K562 (cell line): ENCODE data around the gene PRSS27. TPM values are rescaled to one million over a fixed set of nuclear protein-coding genes. Genes with fewer than 3 reads are reported as not detected.

ENCODE experiments used
- ATAC-seq: fragments of 200-7000 bp; cut with Tn5 transposase; 3 replicates; pipeline ENCODE4 v1.9.1; 2020; ENCODE audit warnings: moderate library complexity
- BruUV-seq: library from RNA; stranded (reverse); fragments of 400-500 nt; replicated peaks from 2 replicates; lab custom pipeline; 2021; lab: Mats Ljungman, UMichigan
- CTCF ChIA-PET: fragments of 300-600 bp; formaldehyde crosslinking; extraction: SDS; loops from one replicate; lab custom pipeline; 2021; ENCODE audit warnings: low intra/inter-chr PET ratio; lab: Yijun Ruan, JAX
- POLR2A ChIA-PET: fragments of 300-600, 350-650 bp; sonication (Branson Sonifier 250); formaldehyde crosslinking; extraction: SDS; loops from one replicate; lab custom pipeline; 2021; ENCODE audit warnings: antibody characterized with exemption, inconsistent platforms; lab: Yijun Ruan, JAX
- DNase-seq, 4 experiments: peaks; one replicate each; pipeline versions ENCODE4 v3.0.0 to v3.0.0-alpha.2; 2011 to 2018; ENCODE audit warnings: low spot score in 3 of 4, mixed read lengths in 3 of 4; ENCODE audit errors: extremely low read depth in 1 of 4
- FAIRE-seq: peaks from 2 replicates; lab custom pipeline; 2011; peaks lifted over from hg19 to GRCh38; lab: Jason Lieb, UNC
- H2AFZ ChIP-seq: 2 replicates; pipeline ENCODE4 v1.6.0; 2011; ENCODE audit warnings: low read depth, low read length, control low read depth, inconsistent platforms
- H3K27ac ChIP-seq: fragments of 200-600 bp; 3 replicates; pipeline ENCODE4 v1.8.0; 2011; ENCODE audit warnings: low read depth, mild to moderate bottlenecking, control low read depth, inconsistent platforms, low read length, moderate library complexity, mixed read lengths; ENCODE audit errors: extremely low read depth
- H3K27me3 ChIP-seq, 2 experiments: fragments of 300-600 bp in 1 of 2; 2 replicates in 1 of 2; 3 replicates in 1 of 2; pipeline versions ENCODE4 v1.6.0 to v1.8.0; 2011; ENCODE audit warnings: inconsistent platforms in 2 of 2, low read length in 2 of 2, mild to moderate bottlenecking in 1 of 2, mixed read lengths in 1 of 2, moderate library complexity in 1 of 2; ENCODE audit not compliant: control insufficient read depth in 2 of 2, insufficient read depth in 2 of 2
- H3K36me3 ChIP-seq: fragments of 300-600 bp; 3 replicates; pipeline ENCODE4 v1.8.0; 2011; ENCODE audit warnings: mild to moderate bottlenecking, low read length, inconsistent platforms; ENCODE audit not compliant: control insufficient read depth, insufficient read depth
- H3K4me1 ChIP-seq, 2 experiments: fragments of 200-600 bp in 1 of 2; replicated peaks in 1 of 2; 2 replicates in 1 of 2; 3 replicates in 1 of 2; pipeline versions ENCODE4 v1.5.1 to v1.8.0; 2011; ENCODE audit warnings: inconsistent platforms in 2 of 2, low read length in 2 of 2, mild to moderate bottlenecking in 1 of 2, mixed read lengths in 1 of 2, moderate library complexity in 1 of 2; ENCODE audit not compliant: control insufficient read depth in 2 of 2, insufficient read depth in 2 of 2
- H3K4me2 ChIP-seq: 2 replicates; pipeline ENCODE4 v1.6.1; 2011; ENCODE audit warnings: low read length, control low read depth, inconsistent platforms, mixed read lengths; ENCODE audit not compliant: insufficient read depth
- H3K4me3 ChIP-seq: fragments of 200-600 bp; sonication (generic), shearing (Covaris generic); 2 replicates; pipeline ENCODE4 v1.5.1; 2016; ENCODE audit warnings: control low read depth, inconsistent platforms
- H3K79me2 ChIP-seq: fragments of 200-600 bp; 3 replicates; pipeline ENCODE4 v1.8.0; 2011; ENCODE audit warnings: low read length, inconsistent platforms; ENCODE audit not compliant: control insufficient read depth, insufficient read depth
- H3K9ac ChIP-seq, 2 experiments: 2 replicates each; pipeline versions ENCODE4 v1.6.0 to v1.6.1; 2011; ENCODE audit warnings: low read depth in 2 of 2, low read length in 2 of 2, control low read depth in 1 of 2, inconsistent platforms in 1 of 2, mild to moderate bottlenecking in 1 of 2, mixed read lengths in 1 of 2; ENCODE audit not compliant: insufficient read depth in 1 of 2
- H3K9me1 ChIP-seq: one replicate; pipeline ENCODE4 v1.6.0; 2011; ENCODE audit warnings: inconsistent platforms, mild to moderate bottlenecking, low read length, moderate library complexity; ENCODE audit not compliant: control insufficient read depth, insufficient read depth
- H3K9me3 ChIP-seq: replicated peaks from 2 replicates; pipeline ENCODE4 v1.5.1; 2011; ENCODE audit warnings: low read depth, low read length, inconsistent platforms; ENCODE audit not compliant: control insufficient read depth, insufficient read depth
- H4K20me1 ChIP-seq: replicated peaks from 2 replicates; pipeline ENCODE4 v1.6.1; 2011; ENCODE audit warnings: low read length, inconsistent platforms, mixed read lengths; ENCODE audit not compliant: control insufficient read depth, insufficient read depth
- ERF ChIP-seq: fragments of 450-650 bp; formaldehyde crosslinking; IDR thresholded peaks from 2 replicates; pipeline ENCODE4 v1.4.0; 2020; ENCODE audit warnings: mild to moderate bottlenecking, mixed read lengths
- FOS ChIP-seq: IDR thresholded peaks from 3 replicates; pipeline ENCODE4 v1.6.1; 2011; ENCODE audit not compliant: insufficient read length; ENCODE audit errors: extremely low read depth
- GABPA ChIP-seq: fragments of 200-800 bp; sonication (Bioruptor generic); conservative IDR thresholded peaks from 2 replicates; pipeline ENCODE4 v1.6.1; 2016; ENCODE audit warnings: low read depth, missing genetic modification characterization, missing compliant biosample characterization
- NFE2L1 ChIP-seq: fragments of 450-650 bp; IDR thresholded peaks from 2 replicates; pipeline ENCODE4 v1.6.1; 2016; ENCODE audit warnings: missing genetic modification characterization, low read depth, mild to moderate bottlenecking, missing compliant biosample characterization, moderate library complexity, borderline replicate concordance
- POLR2G ChIP-seq: fragments of 200-400 bp; formaldehyde crosslinking; IDR thresholded peaks from 2 replicates; pipeline ENCODE4 v1.6.1; 2017; ENCODE audit warnings: low read depth, mild to moderate bottlenecking, antibody characterized with exemption, low read length, moderate library complexity
- RBFOX2 ChIP-seq: fragments of 200-400 bp; formaldehyde crosslinking; IDR thresholded peaks from 2 replicates; pipeline ENCODE4 v1.6.1; 2017; ENCODE audit warnings: low read depth, mild to moderate bottlenecking, low read length, moderate library complexity
- RNF2 ChIP-seq: sonication (generic); IDR thresholded peaks from 2 replicates; pipeline ENCODE4 v1.6.1; 2016
- TARDBP ChIP-seq: fragments of 450-650 bp; IDR thresholded peaks from 2 replicates; pipeline ENCODE4 v1.6.1; 2016
- TOE1 ChIP-seq, 2 experiments: fragments of 450-650 bp in 1 of 2; sonication (generic) in 1 of 2; formaldehyde crosslinking in 1 of 2; IDR thresholded peaks; 2 replicates each; pipeline versions ENCODE4 v1.7.1 to v1.8.0; 2016 to 2022; ENCODE audit warnings: borderline replicate concordance in 2 of 2, mild to moderate bottlenecking in 2 of 2, antibody characterized with exemption in 1 of 2, inconsistent platforms in 1 of 2, low read depth in 1 of 2, missing genetic modification reagents in 1 of 2, moderate library complexity in 1 of 2
- U2AF2 ChIP-seq: fragments of 200-400 bp; formaldehyde crosslinking; optimal IDR thresholded peaks from 2 replicates; pipeline ENCODE3; 2017; ENCODE audit warnings: low read depth, mild to moderate bottlenecking, low read length
- ZFP30 ChIP-seq: fragments of 250-450 bp; sonication (Bioruptor Pico); IDR thresholded peaks from 2 replicates; pipeline ENCODE4 v1.8.0; 2022; ENCODE audit warnings: moderate library complexity, mild to moderate bottlenecking, inconsistent platforms, borderline replicate concordance
- ZNF12 ChIP-seq: sonication (generic); formaldehyde crosslinking; IDR thresholded peaks from 2 replicates; pipeline ENCODE4 v1.4.0; 2020; ENCODE audit warnings: mild to moderate bottlenecking, missing genetic modification reagents
- WGBS: fragments of 100-300 bp; shearing (Covaris generic); methylation state at CpG from one replicate; pipeline ENCODE4 v1.1.6; 2016; ENCODE audit warnings: low coverage, mixed read lengths; ENCODE audit not compliant: insufficient coverage; ENCODE audit errors: missing lambda C conversion rate; 5-methylcytosine and 5-hydroxymethylcytosine counted together
- in situ Hi-C: fragments of 300-500 bp; cut with MboI; formaldehyde crosslinking; loops from 4 replicates; pipeline ENCODE4 v1.15.0; 2018; ENCODE audit warnings: inconsistent platforms, mixed read lengths
- intact Hi-C: fragments of 100-400 bp; cut with micrococcal nuclease; formaldehyde crosslinking; loops from 2 replicates; pipeline ENCODE4 v1.14.2; 2022
- polyA plus RNA-seq, 8 experiments: library from polyadenylated mRNA; depleted of rRNA in 4 of 8; stranded (reverse) in 5 of 8; unstranded in 3 of 8; fragments of >200 nt; fragmentation: Nextera tagmentation in 2 of 8; fragmentation: Illumina TruSeq in 1 of 8; extraction: Ambion mirVana in 2 of 8; extraction: Trizol in 1 of 8; gene quantifications; 2 replicates each; pipeline versions ENCODE4 v1.2.1 to v1.2.3, GENCODE V29; 2011 to 2014; ENCODE audit warnings: inconsistent platforms in 1 of 8, missing spikeins in 1 of 8
- total RNA-seq, 7 experiments: library from RNA; depleted of rRNA in 6 of 7; stranded (reverse); fragments of >200 nt in 6 of 7; fragmentation: Illumina TruSeq in 2 of 7; extraction: Trizol in 2 of 7; gene quantifications; 2 replicates each; pipeline versions ENCODE4 v1.2.1 to v1.2.3, GENCODE V29; 2011 to 2021; ENCODE audit warnings: low replicate concordance in 1 of 7
- TF ChIP-seq, protein P1 (sequence below): fragments of 250-450 bp; sonication (Bioruptor Pico); IDR thresholded peaks from 2 replicates; pipeline ENCODE4 v1.4.0; 2020; ENCODE audit warnings: mild to moderate bottlenecking, moderate library complexity
- TF ChIP-seq, protein P2 (sequence below): fragments of 250-450 bp; sonication (Bioruptor Pico); IDR thresholded peaks from 2 replicates; pipeline ENCODE4 v1.8.0; 2021; ENCODE audit warnings: borderline replicate concordance, mild to moderate bottlenecking, moderate library complexity; ENCODE audit not compliant: poor library complexity, severe bottlenecking

Gene PRSS27
- total and polyA plus RNA-seq, 9 of the 15 experiments (the other 6 are each of a cell fraction or from before 2014, with no cell fraction given): 0.09 to 0.20 (median 0.17) TPM; not detected in 5

DNA sequence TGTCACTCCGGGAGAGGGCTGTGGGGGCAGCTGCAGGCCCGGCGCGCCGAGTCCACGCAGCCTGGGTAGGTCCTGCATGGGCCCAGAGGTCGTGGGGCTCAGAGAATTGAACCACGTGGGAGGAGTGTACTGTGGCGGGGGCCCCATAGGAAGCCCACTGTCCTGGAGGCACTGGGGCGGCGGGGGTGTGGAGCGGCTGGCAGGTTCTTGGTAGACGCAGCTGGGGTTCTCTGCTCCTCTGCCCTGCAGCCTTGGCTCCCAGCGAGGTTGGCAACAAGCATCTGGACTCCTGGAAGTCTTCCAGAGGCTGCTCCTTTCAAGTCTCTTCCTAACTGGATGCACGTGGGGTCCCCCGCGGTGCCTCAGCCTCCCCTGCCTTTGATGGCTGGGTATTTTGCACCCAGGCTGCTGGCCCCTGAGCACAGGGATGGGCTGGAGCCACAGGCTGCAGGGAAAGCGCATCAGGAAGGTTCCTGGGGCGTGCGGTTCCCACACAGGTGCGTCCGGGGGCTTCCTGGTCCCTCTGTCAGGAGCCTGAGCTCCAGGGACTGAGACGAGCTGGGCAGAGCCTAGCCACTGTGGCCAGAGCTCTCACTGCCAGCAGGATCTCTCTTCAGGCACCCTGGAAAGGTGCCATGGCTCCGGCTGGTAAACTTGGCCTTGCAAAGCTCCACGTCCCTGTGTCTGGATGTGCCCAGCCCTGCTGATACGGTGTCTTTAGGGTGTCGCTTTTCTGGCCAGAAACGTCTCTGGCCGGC, 28.4 kb downstream of the PRSS27 start:
- Histone ChIP-seq H3K4me2 (no peak overlapping the region), H3K9me3 (no peaks in the 10 kb centered on the region), H2AFZ (no peak overlapping the region), H3K9me1 (peaks cover 4% of the 10 kb centered on the region), H3K36me3 (peaks cover 28% of the 10 kb centered on the region; the same call in 2 of the 3 replicates), H3K27ac (no peak overlapping the region), H3K9ac (peak overlapping the region in 1 of 2 experiments; percentile 43; a peak in 1 of 4 replicates), H3K79me2 (peaks cover 13% of the 10 kb centered on the region), H3K4me3 (no peak overlapping the region), H3K27me3 (no peaks in the 10 kb centered on the region), H4K20me1 (peaks cover 21% of the 10 kb centered on the region), H3K4me1 (peaks cover 5 to 46% of the 10 kb centered on the region in 2 experiments)
- no peak for TF ChIP-seq ZNF12
- TF ChIP-seq FOS: no peak
- TF ChIP-seq POLR2G: 0 out of 2 replicates have a peak, but pooled peaks have one; percentile 27
- TF ChIP-seq NFE2L1 (tag): no peak
- no peak for TF ChIP-seq ERF (CRISPR knock-in tag)
- peak; percentile 19; the same call in 1 of the 2 replicates for TF ChIP-seq RBFOX2
- TF ChIP-seq ZFP30: no peak
- TF ChIP-seq GABPA (tag): no peak
- TF ChIP-seq TOE1 (IDR thresholded peaks at IDR 0.05; ENCODE audit: borderline replicate concordance): no peak
- no peak for TF ChIP-seq TOE1 (CRISPR knock-in tag; IDR thresholded peaks at IDR 0.05; ENCODE audit: borderline replicate concordance, low read depth)
- TF ChIP-seq, protein P1, sequence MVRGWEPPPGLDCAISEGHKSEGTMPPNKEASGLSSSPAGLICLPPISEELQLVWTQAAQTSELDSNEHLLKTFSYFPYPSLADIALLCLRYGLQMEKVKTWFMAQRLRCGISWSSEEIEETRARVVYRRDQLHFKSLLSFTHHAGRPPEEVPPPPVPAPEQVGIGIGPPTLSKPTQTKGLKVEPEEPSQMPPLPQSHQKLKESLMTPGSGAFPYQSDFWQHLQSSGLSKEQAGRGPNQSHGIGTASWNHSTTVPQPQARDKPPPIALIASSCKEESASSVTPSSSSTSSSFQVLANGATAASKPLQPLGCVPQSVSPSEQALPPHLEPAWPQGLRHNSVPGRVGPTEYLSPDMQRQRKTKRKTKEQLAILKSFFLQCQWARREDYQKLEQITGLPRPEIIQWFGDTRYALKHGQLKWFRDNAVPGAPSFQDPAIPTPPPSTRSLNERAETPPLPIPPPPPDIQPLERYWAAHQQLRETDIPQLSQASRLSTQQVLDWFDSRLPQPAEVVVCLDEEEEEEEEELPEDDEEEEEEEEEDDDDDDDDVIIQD (CRISPR knock-in tag): no peak
- TF ChIP-seq, protein P2, sequence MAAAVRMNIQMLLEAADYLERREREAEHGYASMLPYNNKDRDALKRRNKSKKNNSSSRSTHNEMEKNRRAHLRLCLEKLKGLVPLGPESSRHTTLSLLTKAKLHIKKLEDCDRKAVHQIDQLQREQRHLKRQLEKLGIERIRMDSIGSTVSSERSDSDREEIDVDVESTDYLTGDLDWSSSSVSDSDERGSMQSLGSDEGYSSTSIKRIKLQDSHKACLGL (CRISPR knock-in tag): no peak
- no peak for TF ChIP-seq TARDBP
- no peak for TF ChIP-seq RNF2
- no peak for TF ChIP-seq U2AF2
- no peak for FAIRE-seq
- in situ Hi-C loops (loop anchor here (5.0 kb wide), 1 partner anchor 79 kb away; no protein-coding TSS in a partner anchor), intact Hi-C loops (no loop called here)
- ChIA-PET CTCF (no interaction called here), POLR2A (interaction anchor here (1.2 to 2.2 kb wide), 3 partner anchors 9 to 25 kb away, joined by 3 to 5 read pairs (median 4); partner anchors contain the start of gene KCTD5)
- 87% methylated on average over 25 of the region's 29 CpGs for WGBS
- no peak for DNase-seq
- ATAC-seq: no peak
- no TSS peak for BruUV-seq
